ENCODE data around the gene CEP72.

Gene CEP72

GRCh38 chr5:634191-634590 lies 22.1 kb downstream of the CEP72 start:
- FAIRE-seq (no peak), DNase-seq (ENCODE audit: insufficient read length, low spot score) (no peak)

GRCh38 chr5:635306-636055 lies 23.3 kb downstream of the CEP72 start:
- FAIRE-seq (no peak), DNase-seq (ENCODE audit: insufficient read length, low spot score) (no peak)

GRCh38 chr5:636951-637350 lies 24.8 kb downstream of the CEP72 start:
- DNase-seq (ENCODE audit: insufficient read length, low spot score) (no peak), FAIRE-seq (peak; percentile 78)

- FAIRE-seq (peak; percentile 65), DNase-seq (ENCODE audit: insufficient read length, low spot score) (no peak)
Measured at GRCh38 chr5:637581-638450, 25.7 kb downstream of the CEP72 start.

GRCh38 chr5:638501-639252 lies 26.5 kb downstream of the CEP72 start:
- no peak for DNase-seq (ENCODE audit: insufficient read length, low spot score)
- no peak for FAIRE-seq

GRCh38 chr5:639253-639530 lies 27.1 kb downstream of the CEP72 start:
- no peak for FAIRE-seq
- no peak for DNase-seq (ENCODE audit: insufficient read length, low spot score)

- DNase-seq (ENCODE audit: insufficient read length, low spot score) (no peak), FAIRE-seq (no peak)
Measured at GRCh38 chr5:639584-640213, 27.6 kb downstream of the CEP72 start.

GRCh38 chr5:640461-641330 lies 28.6 kb downstream of the CEP72 start:
- FAIRE-seq, result peak; percentile 13

GRCh38 chr5:641331-641765 lies 29.2 kb downstream of the CEP72 start:
- DNase-seq (ENCODE audit: insufficient read length, low spot score), result no peak
- no peak for FAIRE-seq

More at GRCh38 chr5:640461-641330, 28.6 kb downstream of the CEP72 start:
- DNase-seq (ENCODE audit: insufficient read length, low spot score), result no peak

- no peak for FAIRE-seq
- no peak for DNase-seq (ENCODE audit: insufficient read length, low spot score)
Measured at GRCh38 chr5:642481-642880, 30.3 kb downstream of the CEP72 start.

GRCh38 chr5:643351-643801 lies 31.2 kb downstream of the CEP72 start:
- no peak for FAIRE-seq
- DNase-seq (ENCODE audit: insufficient read length, low spot score), result no peak

GRCh38 chr5:643811-644271 lies 31.7 kb downstream of the CEP72 start:
- DNase-seq (ENCODE audit: insufficient read length, low spot score) (no peak), FAIRE-seq (no peak)

GRCh38 chr5:644509-644908 lies 32.4 kb downstream of the CEP72 start:
- FAIRE-seq, result no peak

GRCh38 chr5:644971-645370 lies 32.8 kb downstream of the CEP72 start:
- no peak for DNase-seq (ENCODE audit: insufficient read length, low spot score)
- FAIRE-seq, result no peak

More at GRCh38 chr5:644509-644908, 32.4 kb downstream of the CEP72 start:
- no peak for DNase-seq (ENCODE audit: insufficient read length, low spot score)

GRCh38 chr5:645421-645820 lies 33.3 kb downstream of the CEP72 start:
- no peak for FAIRE-seq
- no peak for DNase-seq (ENCODE audit: insufficient read length, low spot score)

- FAIRE-seq, result no peak
Measured at GRCh38 chr5:646396-647201, 34.5 kb downstream of the CEP72 start.

GRCh38 chr5:647311-647710 lies 35.2 kb downstream of the CEP72 start:
- DNase-seq (ENCODE audit: insufficient read length, low spot score) (no peak), FAIRE-seq (no peak)

More at GRCh38 chr5:646396-647201, 34.5 kb downstream of the CEP72 start:
- DNase-seq (ENCODE audit: insufficient read length, low spot score), result no peak

GRCh38 chr5:647727-648126 lies 35.6 kb downstream of the CEP72 start:
- peak; percentile 9 for FAIRE-seq

More at GRCh38 chr5:647727-648126, 35.6 kb downstream of the CEP72 start:
- no peak for DNase-seq (ENCODE audit: insufficient read length, low spot score)

Data from HTR-8/SVneo (cell line).